ENCODE results near the gene MYH9.

The MYH9 gene

DNA sequence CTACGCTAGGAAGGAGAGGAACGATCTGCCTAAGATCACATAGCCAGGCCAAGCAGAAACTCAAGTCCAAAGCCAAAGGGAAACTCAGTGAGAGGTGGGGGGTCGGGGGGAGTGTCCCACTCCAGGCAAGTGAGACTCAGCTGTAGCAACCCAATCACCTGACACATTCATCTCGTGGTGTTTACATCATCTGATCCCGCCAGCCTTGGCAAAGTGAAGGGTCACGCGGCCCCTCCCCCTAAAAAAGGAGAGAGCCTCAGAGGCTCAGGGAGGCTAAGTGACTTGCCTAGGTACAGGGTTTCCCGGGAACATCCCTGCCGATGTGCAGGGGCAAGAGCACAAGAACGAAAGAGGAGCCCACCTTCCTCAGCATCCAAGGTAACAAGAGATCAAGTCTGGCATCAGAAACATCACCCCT lies 21.5 kb downstream of the MYH9 start:
- no peak for DNase-seq

DNA sequence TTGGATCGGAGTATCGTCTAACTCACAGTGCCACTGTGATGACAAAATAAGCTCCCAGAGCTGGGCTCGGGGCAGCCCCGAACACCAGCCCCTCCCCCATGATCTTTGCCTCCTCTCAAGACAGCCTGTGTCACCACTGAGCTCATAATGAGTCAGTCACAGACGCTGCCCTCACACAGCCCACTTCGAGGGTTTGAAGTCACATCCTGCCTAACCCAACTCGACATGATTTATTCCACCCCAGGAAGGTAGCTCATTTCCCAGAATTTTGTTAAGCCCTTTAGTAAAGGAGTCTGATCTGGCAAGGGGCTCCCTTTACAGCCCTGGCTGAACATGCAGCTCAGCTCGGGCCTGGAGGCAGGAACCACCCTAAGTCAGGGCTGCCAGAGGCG lies 22.8 kb downstream of the MYH9 start:
- DNase-seq, result peak; percentile 88

DNA sequence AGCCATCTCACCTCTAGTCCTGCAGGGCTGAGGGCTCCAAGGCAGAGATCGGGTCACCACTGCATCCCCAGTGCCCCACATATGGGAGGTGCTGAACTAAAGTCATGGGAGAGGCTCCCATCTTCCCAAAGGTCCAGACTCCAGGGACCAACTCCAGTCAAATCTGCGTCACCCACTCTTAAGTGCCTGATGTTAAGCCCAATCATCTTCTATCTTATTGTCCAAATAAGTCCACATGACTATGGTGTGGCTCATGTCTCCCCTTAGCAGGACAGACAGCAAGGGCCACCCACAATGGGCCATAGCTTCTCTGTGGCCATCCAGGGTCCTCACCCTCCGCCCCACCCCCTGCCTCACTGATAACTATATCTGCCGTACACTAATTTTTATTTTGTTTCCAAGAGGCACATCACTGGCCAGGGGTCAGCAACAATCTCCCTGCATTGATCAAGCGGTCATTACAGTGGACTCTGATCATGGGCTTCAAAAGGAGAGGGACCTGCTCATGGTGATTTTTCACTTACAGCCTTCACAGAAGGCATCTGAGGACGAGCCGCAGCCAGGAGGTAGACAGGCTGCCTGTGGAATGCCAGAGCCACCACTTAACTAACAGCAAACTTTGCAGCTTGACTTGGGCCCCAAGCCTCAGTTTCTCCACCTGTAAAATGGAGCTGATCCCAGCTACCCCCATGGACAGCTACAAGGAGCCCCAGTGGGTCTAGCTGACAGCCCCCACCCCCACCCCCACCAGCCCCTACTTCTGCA lies 23.3 kb downstream of the MYH9 start:
- DNase-seq, result no peak

DNA sequence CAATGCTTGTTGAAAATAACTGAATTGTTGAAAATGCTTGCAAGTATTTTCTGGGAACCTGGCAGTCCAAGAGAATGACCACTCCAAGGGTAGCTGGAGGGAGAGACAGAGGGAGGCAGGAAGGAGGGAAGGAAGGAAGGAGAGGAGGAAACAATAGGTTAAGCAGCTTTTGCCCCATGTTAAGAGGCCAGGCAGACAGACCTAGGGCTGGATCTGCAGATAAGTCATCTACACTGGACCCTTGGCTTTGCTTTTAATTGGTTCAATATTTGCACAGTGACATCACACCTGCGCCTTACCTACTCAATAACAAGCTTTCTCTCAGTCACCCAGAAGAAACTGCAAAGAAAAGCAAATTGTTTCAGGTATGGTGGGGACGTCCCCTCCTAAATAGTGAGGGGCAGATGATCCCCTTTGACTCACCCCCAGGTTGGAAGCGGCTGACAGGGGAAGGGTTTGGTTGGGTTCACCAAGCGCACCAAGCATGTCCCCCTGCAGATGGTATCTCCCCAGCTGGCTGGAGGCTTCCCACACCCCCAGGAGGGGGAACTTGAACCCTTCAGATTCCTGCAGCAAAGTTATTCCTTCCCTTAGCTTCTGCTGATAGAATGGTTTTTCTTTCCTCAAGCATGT lies 24.3 kb downstream of the MYH9 start:
- DNase-seq, result no peak

DNA sequence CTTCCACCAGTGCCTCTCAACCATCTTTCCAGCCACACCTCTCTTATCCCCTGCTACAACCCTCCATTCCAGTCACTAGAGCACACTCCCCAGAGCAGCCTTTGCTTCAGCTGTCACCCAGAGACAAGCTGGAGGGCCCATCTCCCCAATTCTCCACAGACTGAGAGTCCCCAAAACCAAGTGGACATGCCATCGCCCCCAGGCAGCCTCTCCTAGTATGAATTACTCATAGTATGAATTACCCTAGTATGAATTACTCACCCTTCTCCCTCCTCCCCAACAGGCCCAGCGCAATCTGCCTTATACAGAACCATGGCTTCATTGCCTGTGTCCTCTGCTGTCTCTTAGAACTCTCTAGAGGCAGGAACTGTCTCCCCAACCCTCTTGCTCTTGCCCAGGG lies 24.8 kb downstream of the MYH9 start:
- peak; percentile 51 for DNase-seq

DNA sequence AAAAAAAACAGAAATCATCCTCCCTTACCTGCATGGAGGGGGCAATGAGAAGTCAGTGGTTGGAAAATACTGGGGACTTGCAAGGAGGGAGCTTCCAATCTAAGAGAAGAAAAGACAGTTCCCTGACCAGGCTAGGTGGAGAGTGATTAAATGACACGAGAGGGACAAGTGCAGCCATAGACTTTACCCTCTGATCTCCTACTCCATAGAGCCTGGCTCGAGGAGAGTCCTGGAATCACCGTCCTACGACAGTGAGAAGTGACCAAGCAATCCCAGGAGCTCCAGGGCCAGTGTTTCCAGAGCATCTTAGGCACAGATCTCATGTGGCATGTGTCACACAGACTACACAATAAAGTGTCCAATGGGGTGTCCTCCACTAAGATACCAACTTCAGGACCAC lies 25.7 kb downstream of the MYH9 start:
- no peak for DNase-seq

DNA sequence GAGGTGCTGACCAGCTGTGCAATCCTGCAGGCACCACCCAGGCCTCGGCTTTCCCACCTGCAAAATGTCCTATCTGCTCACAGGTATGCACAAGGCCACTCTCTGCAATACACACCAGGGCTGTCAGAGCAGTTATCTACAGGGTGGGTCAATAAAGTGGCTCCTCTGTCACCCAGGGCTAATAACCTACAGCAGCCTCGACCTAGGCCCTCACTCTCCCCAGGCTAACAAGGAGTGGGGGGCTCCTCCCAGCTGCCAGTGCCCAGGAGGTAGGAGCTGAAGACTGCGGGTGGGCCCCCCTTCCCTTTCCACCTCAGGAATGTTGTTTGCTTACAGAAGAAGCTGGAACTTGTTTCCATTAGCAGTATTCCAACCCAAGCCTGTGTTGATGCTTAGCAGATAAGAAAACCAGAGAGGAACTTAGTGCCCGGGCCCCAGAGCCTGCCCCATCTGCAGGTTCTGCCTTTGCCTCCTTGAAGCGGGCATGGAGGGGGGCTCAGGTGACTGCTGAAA lies 26.8 kb downstream of the MYH9 start:
- no peak for DNase-seq

DNA sequence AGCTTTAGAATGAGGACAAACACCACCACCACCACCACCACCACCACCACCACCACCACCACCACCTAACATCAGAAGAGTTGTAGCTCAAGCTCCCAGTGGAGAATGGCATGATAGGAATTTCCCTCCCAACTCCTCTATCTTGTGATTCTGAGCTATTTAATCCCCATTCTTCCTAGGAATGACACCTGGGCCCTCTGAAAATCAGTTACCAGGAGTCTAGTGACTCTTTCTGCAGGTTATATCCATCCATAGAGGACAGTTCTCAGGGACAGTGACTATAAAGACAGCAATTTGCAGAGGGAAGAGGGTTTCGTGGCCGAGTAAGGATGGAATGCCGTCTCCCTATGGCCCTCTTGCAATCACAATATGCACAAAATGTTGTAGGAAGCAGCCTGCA lies 27.8 kb downstream of the MYH9 start:
- DNase-seq, result no peak

DNA sequence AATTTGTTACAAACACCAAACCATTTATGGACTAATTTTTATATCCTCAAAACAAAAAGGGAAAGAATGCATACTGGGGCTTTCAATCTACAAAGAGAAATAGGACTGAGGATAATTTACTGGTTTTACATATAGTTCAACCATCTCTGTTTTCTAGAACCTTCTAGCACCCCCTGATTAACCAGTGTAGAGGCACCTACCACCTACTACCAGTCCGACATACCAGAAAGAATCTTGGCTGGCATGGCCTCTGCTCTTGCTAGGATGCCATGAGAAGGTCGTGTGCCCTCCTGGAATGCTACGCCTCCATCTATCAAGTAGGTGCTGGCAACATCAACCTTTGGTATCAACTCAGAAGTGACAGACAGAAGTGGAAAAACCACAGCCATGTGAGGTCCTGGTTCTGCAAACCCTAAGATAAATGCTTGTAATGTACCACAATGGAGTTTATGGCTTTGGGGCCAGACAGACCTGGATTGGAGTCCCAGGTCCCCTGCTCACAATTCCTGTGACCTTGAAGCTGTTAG lies 28.2 kb downstream of the MYH9 start:
- no peak for DNase-seq

DNA sequence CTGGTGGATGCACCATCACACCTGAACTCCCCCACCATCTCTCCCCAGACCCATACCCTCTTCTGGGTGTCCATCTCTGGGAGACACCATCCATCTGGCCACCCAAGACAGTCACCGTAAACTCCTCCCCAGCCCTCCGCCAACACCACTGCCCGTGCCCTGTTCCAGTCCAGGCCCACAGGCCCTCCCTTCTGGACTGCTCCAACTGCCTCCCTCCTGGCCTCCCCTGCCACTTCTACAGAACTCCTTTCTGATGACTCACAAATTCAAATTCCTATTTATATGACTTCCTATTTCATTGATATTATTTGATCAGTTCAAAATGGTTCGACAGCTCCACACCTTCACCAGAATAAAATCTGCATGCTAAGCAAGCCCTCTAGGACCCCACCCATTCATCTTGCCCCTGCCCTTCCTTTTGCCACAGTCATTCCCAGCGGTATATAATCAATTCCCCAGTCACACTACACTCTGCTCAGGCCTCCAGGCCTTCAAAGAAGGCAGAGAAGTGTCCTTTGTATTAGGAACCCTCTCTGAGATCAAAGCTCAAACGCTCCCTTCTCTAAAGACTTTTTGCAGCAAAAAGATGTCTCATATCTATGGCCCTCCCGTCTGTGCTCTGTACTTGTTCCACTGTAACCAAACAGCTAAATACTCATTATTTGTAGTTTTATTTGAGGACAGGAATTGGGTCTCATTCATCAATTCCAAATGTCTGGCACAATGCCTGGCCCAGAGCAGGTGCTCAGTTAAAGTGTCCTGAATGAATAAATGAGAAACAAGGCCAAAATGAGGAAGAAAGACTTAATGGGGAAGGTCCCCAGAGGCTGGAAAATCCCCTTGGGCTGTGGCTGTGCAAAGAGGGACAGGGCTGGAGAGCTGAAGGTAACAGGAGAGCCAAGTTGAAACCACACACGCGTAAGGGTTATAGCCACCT lies 29.0 kb downstream of the MYH9 start:
- DNase-seq, result no peak

DNA sequence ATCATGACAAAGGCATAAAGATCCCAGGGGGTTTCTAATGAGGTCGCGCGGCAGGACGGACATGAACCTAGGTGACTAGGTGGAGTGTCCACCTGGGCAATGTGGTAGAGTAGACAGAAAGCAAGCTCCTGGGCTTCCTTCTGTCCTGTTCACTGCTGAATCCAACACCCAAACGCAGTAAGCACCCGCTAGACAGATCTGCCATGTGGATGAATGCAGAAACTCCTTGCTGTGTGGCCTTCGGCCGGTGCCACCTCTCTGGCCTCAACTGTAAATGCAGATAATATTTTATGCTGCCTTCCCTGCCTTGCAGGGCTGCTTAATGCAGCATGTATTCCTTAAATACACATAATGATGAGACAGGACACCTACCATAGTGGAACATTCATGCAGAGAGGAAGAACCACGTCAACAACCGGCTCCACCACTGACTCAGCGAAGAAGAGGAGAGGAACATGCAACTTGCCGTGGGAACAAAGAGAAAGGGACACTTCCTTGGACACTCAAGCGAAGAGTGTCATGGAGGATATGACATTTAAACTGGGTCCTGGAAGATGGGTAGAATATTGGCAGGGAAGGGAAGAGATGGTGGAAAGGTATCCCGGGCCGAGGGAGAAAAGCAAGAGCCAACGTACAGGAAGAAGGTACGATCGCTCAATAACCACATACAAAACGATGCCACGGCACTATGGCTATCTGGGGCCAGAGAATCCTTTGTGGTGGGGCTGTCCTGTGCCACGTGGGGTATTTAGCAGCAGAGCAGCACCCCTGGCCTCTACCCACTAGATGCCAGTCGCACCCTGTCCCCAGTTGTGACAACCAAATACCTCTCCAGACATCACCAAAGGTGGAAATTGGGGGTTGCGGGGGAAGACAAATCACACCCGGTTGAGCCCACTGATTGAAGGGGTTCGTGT lies 30.8 kb downstream of the MYH9 start:
- DNase-seq, result peak; percentile 61

DNA sequence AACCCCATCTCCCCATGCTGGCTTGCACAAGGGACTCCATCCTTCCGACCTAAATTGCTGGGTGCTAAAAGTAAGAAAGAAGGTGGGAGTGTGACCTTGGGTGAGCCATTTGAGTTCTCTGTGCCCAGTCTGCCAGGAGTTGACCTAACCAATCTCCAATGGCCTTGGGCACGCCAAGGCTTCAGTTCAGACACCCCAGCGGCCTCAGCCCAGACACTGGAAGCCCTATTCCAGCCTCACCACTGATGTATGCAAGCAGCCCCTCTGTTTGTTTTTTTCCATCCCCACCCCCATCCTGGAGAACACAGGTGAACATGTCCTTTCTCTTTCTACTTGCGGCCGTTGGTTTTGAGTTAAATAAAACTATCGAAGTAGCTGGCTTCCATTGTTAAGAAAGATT lies 31.9 kb downstream of the MYH9 start:
- no peak for DNase-seq

DNA sequence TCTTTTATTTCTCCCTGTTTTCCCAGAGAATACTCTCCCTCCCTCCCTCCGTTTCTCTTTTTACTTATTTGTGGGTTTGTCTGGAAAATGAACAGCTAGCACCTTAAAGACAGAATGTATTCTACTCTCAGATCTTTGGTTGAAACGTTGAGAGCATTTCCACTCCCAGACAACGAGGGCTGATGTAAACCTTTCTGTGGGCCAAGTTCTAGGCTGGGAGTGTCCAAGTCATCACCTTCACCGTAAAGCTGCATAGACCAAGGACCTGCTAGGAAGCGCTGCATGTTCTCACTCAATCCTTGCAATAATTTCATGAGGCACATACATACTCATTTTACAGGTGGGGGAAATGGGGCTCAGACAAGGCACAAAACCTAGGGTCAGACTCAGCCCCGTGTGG lies 32.4 kb downstream of the MYH9 start:
- DNase-seq, result no peak

DNA sequence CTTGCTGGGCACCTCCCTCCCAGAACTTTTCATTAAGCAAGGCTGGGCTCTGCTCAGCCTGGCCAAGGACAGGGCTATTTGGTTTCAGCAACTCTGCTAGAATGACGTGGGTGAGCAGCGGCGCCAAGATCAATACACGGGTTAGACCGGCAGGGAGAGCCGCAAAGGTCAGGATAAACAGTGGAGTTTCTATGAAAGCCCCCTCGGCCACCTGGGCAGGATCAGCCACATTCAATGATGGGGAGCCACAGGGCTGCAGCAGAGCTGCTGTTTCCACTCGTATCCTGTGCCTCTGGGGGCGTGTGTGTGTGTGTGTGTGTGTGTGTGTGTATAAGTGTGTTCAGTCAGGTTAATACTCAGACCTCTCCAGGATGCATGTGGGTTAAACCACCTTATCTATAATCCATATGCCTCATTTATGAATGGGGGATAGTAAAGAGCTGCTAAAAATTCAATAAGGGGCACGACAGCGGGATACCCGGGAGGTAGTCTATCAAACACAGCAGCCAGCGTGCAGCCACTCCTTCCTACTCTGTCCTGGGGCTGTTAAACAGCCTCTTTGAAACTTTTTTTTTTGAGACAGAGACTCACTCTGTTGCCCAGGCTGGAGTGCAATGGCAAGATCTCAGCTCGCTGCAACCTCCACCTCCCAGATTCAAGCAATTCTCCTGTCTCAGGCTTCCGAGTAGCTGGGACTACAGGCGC lies 34.8 kb downstream of the MYH9 start:
- peak; percentile 52 for DNase-seq

DNA sequence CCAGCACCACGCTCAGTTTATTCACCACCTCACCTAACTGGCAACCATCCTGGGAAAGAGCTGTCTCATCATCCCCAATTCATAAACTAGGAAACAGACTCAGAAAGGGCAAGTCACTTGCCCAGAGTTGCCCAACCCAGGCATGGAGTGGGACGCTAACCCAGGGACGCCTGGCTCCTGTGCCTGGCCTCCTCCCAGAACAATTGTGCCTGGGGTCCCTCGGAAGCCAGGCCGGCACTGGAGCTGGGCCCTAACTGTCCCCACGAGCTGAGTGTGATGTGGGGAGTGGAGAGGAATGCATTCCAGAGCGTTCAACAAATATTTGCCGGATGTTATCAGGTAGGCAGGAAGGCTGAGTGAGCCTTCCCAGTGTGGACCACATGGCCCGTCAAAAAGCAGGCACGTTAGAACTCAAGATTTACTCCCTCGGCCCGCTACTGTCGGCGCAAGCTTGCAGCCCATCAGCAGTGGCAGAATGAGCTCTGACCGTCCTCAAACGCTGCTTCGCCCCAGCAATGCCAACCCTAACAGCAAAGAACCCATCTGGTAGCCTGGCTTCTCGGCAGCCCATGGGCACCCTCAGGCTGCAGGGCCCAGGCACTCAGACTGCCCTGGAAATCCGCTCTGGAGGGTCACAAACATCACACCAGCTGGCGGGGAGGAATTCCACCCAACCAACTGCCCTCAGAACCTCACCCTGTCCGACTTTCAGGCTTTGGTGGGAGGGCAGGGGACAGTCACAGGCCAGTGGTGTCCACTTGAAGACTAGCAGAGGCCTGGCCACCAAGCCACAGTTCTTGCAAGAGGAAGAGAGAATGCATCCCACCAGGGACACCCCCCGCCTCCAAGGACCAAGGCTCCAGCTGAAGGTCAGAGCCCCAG lies 35.6 kb downstream of the MYH9 start:
- no peak for DNase-seq

DNA sequence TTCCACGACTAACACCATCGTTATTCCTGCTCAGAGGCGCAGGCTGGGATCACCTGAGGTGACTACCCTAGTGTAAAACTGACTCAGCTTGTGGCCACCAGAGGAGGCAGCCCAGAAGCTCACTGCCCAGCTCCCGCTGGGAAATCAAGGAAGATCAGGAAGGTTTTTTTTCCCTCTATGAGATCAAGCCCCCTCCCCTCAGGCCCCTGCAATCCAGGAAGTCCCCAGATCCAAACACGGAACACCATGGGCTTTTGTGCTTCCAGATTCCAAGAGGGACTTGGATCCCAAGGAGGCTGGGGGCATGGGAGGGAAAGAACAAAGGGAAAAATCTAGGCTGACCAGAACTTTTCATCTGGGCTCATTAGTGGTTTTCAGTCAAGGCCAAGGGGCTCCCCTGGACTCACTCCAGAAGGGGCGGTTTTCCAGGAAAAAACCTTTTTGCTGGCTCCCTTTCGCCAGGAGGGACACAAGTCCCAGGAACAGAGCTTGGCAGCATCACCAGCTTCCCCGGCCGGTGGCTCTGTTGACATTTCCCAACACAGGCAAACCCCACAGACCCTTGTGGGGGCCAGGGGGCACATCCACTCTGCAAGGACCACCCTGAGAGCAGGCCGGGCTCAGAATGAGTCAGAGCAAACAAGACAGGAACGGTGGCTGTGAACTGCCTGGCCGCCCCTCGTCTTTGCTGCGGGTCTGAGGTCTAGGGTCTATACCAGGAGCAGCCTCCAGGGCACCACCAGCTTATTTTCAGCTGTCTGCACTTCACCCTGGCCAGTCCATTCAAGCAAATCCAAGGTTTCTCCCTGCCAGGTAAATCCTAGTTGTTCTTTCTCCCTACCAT lies 36.8 kb downstream of the MYH9 start:
- no peak for DNase-seq

DNA sequence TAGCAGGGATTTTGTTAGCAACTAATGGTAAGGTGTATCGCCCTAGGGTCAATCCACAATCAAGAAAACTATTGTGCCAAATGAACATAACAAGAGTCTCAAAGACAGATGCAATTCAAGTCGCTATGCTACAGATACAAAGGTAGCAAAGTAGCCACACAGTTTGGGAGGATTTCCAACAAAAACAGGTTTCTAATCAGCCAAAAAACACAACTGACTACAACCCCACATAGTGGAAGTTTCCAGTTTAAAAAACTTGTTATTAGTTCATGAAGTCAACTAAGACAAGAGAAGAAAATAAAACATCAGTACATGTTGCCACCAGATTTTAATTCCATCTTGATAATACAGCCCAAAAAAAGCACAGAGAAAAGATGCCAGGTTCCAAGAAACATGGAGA lies 38.0 kb downstream of the MYH9 start:
- no peak for DNase-seq

DNA sequence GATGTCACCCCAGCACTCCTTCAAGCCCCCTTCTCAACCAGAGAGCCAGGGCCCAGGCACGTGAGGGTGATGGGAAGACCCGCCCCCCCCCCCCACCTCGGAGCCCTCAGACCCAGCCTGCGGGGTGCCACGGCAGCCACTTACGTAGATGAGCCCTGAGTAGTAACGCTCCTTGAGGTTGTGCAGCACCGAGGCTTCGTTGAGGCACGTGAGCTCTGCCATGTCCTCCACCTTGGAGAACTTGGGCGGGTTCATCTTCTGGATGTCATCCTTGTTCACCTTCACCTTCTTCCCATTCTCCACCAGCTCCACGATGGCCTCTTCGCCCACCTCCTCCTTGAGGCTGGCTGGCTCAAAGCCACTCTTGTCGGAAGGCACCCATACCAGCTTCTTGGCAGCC lies 39.0 kb downstream of the MYH9 start:
- DNase-seq, result no peak

DNA sequence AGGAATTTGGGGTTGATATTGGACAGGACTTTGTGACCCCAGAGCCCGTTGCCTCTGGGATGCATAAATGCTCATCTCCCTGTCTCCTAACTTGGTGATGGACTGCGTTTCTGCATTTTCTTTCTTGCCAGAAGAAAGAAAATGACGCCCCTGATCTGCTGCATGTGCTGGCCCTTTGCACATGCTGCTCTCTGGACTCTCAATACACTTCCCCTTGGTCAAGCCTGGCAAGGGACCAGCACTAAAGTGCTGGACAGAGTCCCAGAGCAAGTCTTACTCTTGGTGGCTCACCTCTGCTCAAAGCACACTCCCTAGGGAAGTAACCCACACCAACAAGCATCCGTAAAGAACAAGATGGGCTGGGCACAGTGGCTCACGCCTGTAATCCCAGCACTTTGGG lies 40.7 kb downstream of the MYH9 start:
- no peak for DNase-seq

Measured in activated CD8-positive, alpha-beta memory T cell treated with anti-CD3 and anti-CD28 coated beads, Interleukin-2, amount 50 U/mL, for 4 hours (primary cell).